GM12878 (cell line): ENCODE results near the gene AGBL1. TPM values are rescaled to one million over a fixed set of nuclear protein-coding genes. Genes with fewer than 3 reads are reported as not detected.

Source experiments
- BMI1 ChIP-seq: fragments of 450-650 bp; IDR thresholded peaks from 2 replicates; pipeline ENCODE4 v1.6.1; 2016; ENCODE audit warnings: mild to moderate bottlenecking, moderate library complexity, borderline replicate concordance
- FOS ChIP-seq: IDR thresholded peaks from 3 replicates; pipeline ENCODE4 v1.6.1; 2011; ENCODE audit warnings: borderline replicate concordance; ENCODE audit not compliant: insufficient read length; ENCODE audit errors: extremely low read depth
- NFXL1 ChIP-seq: fragments of 450-650 bp; IDR thresholded peaks from 2 replicates; pipeline ENCODE4 v1.6.1; 2017; ENCODE audit warnings: antibody characterized with exemption, mild to moderate bottlenecking, borderline replicate concordance
- PAX8 ChIP-seq: fragments of 450-650 bp; IDR thresholded peaks from 2 replicates; pipeline ENCODE4 v1.6.1; 2017; ENCODE audit warnings: mild to moderate bottlenecking, moderate library complexity
- PML ChIP-seq: IDR thresholded peaks from 2 replicates; pipeline ENCODE4 v1.6.1; 2012; ENCODE audit warnings: low read length, inconsistent platforms
- RBBP5 ChIP-seq: fragments of 200-600 bp; sonication (generic); conservative IDR thresholded peaks from 2 replicates; pipeline ENCODE4 v1.6.1; 2016
- USF2 ChIP-seq: IDR thresholded peaks from 2 replicates; pipeline ENCODE4 v1.6.1; 2011; ENCODE audit warnings: low read depth, low read length, improper control_type of control experiment, borderline replicate concordance
- polyA plus RNA-seq, 11 experiments: library from polyadenylated mRNA; depleted of rRNA in 4 of 11; unstranded in 6 of 11; stranded (reverse) in 5 of 11; fragments of >200 nt; fragmentation: Nextera tagmentation in 4 of 11; fragmentation: Illumina TruSeq in 1 of 11; extraction: Ambion mirVana in 4 of 11; extraction: Trizol in 1 of 11; gene quantifications; 1 replicate in 1 of 11; 2 replicates in 10 of 11; pipeline versions ENCODE4 v1.2.1 to v1.2.3, GENCODE V29; 2011 to 2016; ENCODE audit warnings: inconsistent platforms in 2 of 11, missing spikeins in 2 of 11, low read depth in 1 of 11
- total RNA-seq, 4 experiments: library from RNA; depleted of rRNA in 3 of 4; stranded (reverse); fragments of >200 nt in 3 of 4; fragmentation: Illumina TruSeq in 1 of 4; extraction: Trizol in 1 of 4; gene quantifications; 2 replicates each; pipeline versions ENCODE4 v1.2.1 to v1.2.3, GENCODE V29; 2013 to 2021
- TF ChIP-seq, protein P1 (sequence below): IDR thresholded peaks from 2 replicates; pipeline ENCODE4 v1.6.1; 2012; ENCODE audit warnings: improper control_type of control experiment, low read depth, low read length; ENCODE audit not compliant: insufficient replicate concordance

Gene AGBL1
- total and polyA plus RNA-seq, 10 of the 15 experiments (the other 5 are each of a cell fraction or from before 2014, with no cell fraction given): not detected

GRCh38 chr15:86076468-86076867 is 3.2 kb upstream of the AGBL1 start (continued):
- no peak for TF ChIP-seq BMI1
- TF ChIP-seq PML: no peak
- no peak for TF ChIP-seq RBBP5
- TF ChIP-seq FOS: no peak
- TF ChIP-seq NFXL1: no peak
- no peak for TF ChIP-seq PAX8
- no peak for TF ChIP-seq USF2
- TF ChIP-seq, protein P1, sequence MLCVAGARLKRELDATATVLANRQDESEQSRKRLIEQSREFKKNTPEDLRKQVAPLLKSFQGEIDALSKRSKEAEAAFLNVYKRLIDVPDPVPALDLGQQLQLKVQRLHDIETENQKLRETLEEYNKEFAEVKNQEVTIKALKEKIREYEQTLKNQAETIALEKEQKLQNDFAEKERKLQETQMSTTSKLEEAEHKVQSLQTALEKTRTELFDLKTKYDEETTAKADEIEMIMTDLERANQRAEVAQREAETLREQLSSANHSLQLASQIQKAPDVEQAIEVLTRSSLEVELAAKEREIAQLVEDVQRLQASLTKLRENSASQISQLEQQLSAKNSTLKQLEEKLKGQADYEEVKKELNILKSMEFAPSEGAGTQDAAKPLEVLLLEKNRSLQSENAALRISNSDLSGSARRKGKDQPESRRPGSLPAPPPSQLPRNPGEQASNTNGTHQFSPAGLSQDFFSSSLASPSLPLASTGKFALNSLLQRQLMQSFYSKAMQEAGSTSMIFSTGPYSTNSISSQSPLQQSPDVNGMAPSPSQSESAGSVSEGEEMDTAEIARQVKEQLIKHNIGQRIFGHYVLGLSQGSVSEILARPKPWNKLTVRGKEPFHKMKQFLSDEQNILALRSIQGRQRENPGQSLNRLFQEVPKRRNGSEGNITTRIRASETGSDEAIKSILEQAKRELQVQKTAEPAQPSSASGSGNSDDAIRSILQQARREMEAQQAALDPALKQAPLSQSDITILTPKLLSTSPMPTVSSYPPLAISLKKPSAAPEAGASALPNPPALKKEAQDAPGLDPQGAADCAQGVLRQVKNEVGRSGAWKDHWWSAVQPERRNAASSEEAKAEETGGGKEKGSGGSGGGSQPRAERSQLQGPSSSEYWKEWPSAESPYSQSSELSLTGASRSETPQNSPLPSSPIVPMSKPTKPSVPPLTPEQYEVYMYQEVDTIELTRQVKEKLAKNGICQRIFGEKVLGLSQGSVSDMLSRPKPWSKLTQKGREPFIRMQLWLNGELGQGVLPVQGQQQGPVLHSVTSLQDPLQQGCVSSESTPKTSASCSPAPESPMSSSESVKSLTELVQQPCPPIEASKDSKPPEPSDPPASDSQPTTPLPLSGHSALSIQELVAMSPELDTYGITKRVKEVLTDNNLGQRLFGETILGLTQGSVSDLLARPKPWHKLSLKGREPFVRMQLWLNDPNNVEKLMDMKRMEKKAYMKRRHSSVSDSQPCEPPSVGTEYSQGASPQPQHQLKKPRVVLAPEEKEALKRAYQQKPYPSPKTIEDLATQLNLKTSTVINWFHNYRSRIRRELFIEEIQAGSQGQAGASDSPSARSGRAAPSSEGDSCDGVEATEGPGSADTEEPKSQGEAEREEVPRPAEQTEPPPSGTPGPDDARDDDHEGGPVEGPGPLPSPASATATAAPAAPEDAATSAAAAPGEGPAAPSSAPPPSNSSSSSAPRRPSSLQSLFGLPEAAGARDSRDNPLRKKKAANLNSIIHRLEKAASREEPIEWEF: no peak
